IMR-90 (cell line): ENCODE data around the gene HACD4. TPM values are rescaled to one million over a fixed set of nuclear protein-coding genes. Genes with fewer than 3 reads are reported as not detected.
A peak's percentile ranks its signal among the peaks of the same experiment; 100 is the strongest.

Experiments used
- ATAC-seq: fragments of 200-7000 bp; cut with Tn5 transposase; 2 replicates; pipeline ENCODE4 v1.9.1; 2020; ENCODE audit warnings: low read depth, mild to moderate bottlenecking, moderate library complexity
- BruUV-seq: library from RNA; stranded (reverse); fragments of 400-500 nt; replicated peaks from 2 replicates; lab custom pipeline; 2021; lab: Mats Ljungman, UMichigan
- CTCF ChIA-PET: fragments of 300-600 bp; formaldehyde crosslinking; extraction: SDS; loops from one replicate; lab custom pipeline; 2021; ENCODE audit warnings: antibody characterized with exemption; lab: Yijun Ruan, JAX
- POLR2A ChIA-PET: fragments of 300-600 bp; sonication (Branson Sonifier 250); formaldehyde crosslinking; loops from one replicate; lab custom pipeline; 2022; ENCODE audit warnings: antibody characterized with exemption; ENCODE audit not compliant: unreplicated experiment; lab: Charles Lee
- DNase-seq: peaks from one replicate; pipeline ENCODE4 v3.0.0; 2013
- H2AFZ ChIP-seq: replicated peaks from 2 replicates; pipeline ENCODE3; 2013; ENCODE audit warnings: low read length, mild to moderate bottlenecking; ENCODE audit not compliant: poor library complexity
- H2AK5ac ChIP-seq: 2 replicates; pipeline ENCODE4 v1.6.1; 2013; ENCODE audit warnings: low read depth, low read length, inconsistent platforms
- H2AK9ac ChIP-seq: replicated peaks from 2 replicates; pipeline ENCODE3; 2013; ENCODE audit warnings: mild to moderate bottlenecking, low read depth, low read length, moderate library complexity; ENCODE audit not compliant: poor library complexity
- H2BK120ac ChIP-seq: 2 replicates; pipeline ENCODE4 v1.6.1; 2013; ENCODE audit warnings: low read depth, low read length, inconsistent platforms
- H2BK15ac ChIP-seq: 3 replicates; pipeline ENCODE4 v1.6.1; 2013; ENCODE audit warnings: low read depth, low read length, inconsistent platforms
- H2BK20ac ChIP-seq: 2 replicates; pipeline ENCODE4 v1.6.1; 2013; ENCODE audit warnings: low read depth, mild to moderate bottlenecking, inconsistent platforms, low read length, moderate library complexity
- H2BK5ac ChIP-seq: 2 replicates; pipeline ENCODE4 v1.6.1; 2013; ENCODE audit warnings: mild to moderate bottlenecking, low read depth, low read length, inconsistent platforms; ENCODE audit not compliant: poor library complexity, severe bottlenecking
- H3K14ac ChIP-seq: replicated peaks from 2 replicates; pipeline ENCODE4 v1.6.1; 2013; ENCODE audit warnings: low read depth, low read length, inconsistent platforms
- H3K18ac ChIP-seq: 2 replicates; pipeline ENCODE4 v1.6.1; 2013; ENCODE audit warnings: low read depth, low read length, control low read depth
- H3K23ac ChIP-seq: 2 replicates; pipeline ENCODE4 v1.6.1; 2013; ENCODE audit warnings: low read depth, low read length, inconsistent platforms
- H3K27ac ChIP-seq: 2 replicates; pipeline ENCODE4 v1.5.1; 2013; ENCODE audit warnings: mild to moderate bottlenecking, control low read depth, low read length; ENCODE audit not compliant: insufficient read depth
- H3K27me3 ChIP-seq: 2 replicates; pipeline ENCODE4 v1.6.1; 2013; ENCODE audit warnings: low read length; ENCODE audit not compliant: control insufficient read depth, insufficient read depth
- H3K36me3 ChIP-seq: 2 replicates; pipeline ENCODE4 v1.6.1; 2013; ENCODE audit warnings: low read length, mixed read lengths; ENCODE audit not compliant: control insufficient read depth, insufficient read depth
- H3K4ac ChIP-seq: 2 replicates; pipeline ENCODE4 v1.6.1; 2013; ENCODE audit warnings: low read depth, low read length, inconsistent platforms
- H3K4me1 ChIP-seq: 2 replicates; pipeline ENCODE4 v1.6.1; 2013; ENCODE audit warnings: low read length, mixed read lengths; ENCODE audit not compliant: control insufficient read depth, insufficient read depth
- H3K4me2 ChIP-seq: 2 replicates; pipeline ENCODE4 v1.6.1; 2013; ENCODE audit warnings: low read depth, mild to moderate bottlenecking, control low read depth, low read length, moderate library complexity
- H3K4me3 ChIP-seq: 2 replicates; pipeline ENCODE4 v1.5.1; 2013; ENCODE audit warnings: low read depth, mild to moderate bottlenecking, control low read depth, low read length, moderate library complexity; ENCODE audit not compliant: insufficient read depth
- H3K56ac ChIP-seq: 2 replicates; pipeline ENCODE4 v1.6.1; 2013; ENCODE audit warnings: low read length, inconsistent platforms; ENCODE audit not compliant: insufficient read depth; ENCODE audit errors: extremely low read depth
- H3K79me1 ChIP-seq, 2 experiments: 2 replicates each; pipeline ENCODE4 v1.6.1; 2013; ENCODE audit warnings: low read length in 2 of 2, inconsistent platforms in 1 of 2, low read depth in 1 of 2
- H3K9ac ChIP-seq: 2 replicates; pipeline ENCODE4 v1.6.1; 2013; ENCODE audit warnings: low read depth, low read length, control low read depth
- H3K9me1 ChIP-seq: 2 replicates; pipeline ENCODE4 v1.6.1; 2013; ENCODE audit warnings: low read length, inconsistent platforms; ENCODE audit not compliant: insufficient read depth
- H3K9me3 ChIP-seq: 2 replicates; pipeline ENCODE4 v1.6.1; 2013; ENCODE audit warnings: low read length; ENCODE audit not compliant: control insufficient read depth, insufficient read depth
- H4K20me1 ChIP-seq: 2 replicates; pipeline ENCODE4 v1.6.1; 2013; ENCODE audit warnings: low read length, inconsistent platforms; ENCODE audit not compliant: insufficient read depth
- H4K5ac ChIP-seq: 2 replicates; pipeline ENCODE4 v1.6.1; 2013; ENCODE audit warnings: mild to moderate bottlenecking, low read depth, low read length, control low read depth
- H4K8ac ChIP-seq, 2 experiments: 2 replicates each; pipeline ENCODE4 v1.6.1; 2013; ENCODE audit warnings: low read depth in 2 of 2, low read length in 2 of 2, control low read depth in 1 of 2, inconsistent platforms in 1 of 2
- H4K91ac ChIP-seq: 2 replicates; pipeline ENCODE4 v1.6.1; 2013; ENCODE audit warnings: low read depth, low read length, inconsistent platforms; ENCODE audit not compliant: insufficient read depth
- BHLHE40 ChIP-seq: fragments of 150-350 bp; IDR thresholded peaks from 2 replicates; pipeline ENCODE4 v1.6.1; 2016; ENCODE audit warnings: mild to moderate bottlenecking, low read depth, low read length
- CEBPB ChIP-seq: IDR thresholded peaks from 2 replicates; pipeline ENCODE4 v1.6.1; 2012; ENCODE audit warnings: low read depth, low read length, improper control_type of control experiment
- FOS ChIP-seq: fragments of 150-350 bp; IDR thresholded peaks from 2 replicates; pipeline ENCODE4 v1.6.1; 2016; ENCODE audit warnings: low read depth, low read length
- MAFK ChIP-seq: IDR thresholded peaks from 2 replicates; pipeline ENCODE4 v1.6.1; 2012; ENCODE audit warnings: low read depth, low read length, improper control_type of control experiment
- MAZ ChIP-seq: IDR thresholded peaks from 2 replicates; pipeline ENCODE4 v1.6.1; 2012; ENCODE audit warnings: low read depth, mild to moderate bottlenecking, low read length, improper control_type of control experiment, moderate library complexity, borderline replicate concordance
- MXI1 ChIP-seq: IDR thresholded peaks from 2 replicates; pipeline ENCODE4 v1.6.1; 2012; ENCODE audit warnings: low read depth, mild to moderate bottlenecking, low read length, moderate library complexity, borderline replicate concordance
- NFE2L2 ChIP-seq: fragments of 150-350 bp; IDR thresholded peaks from 2 replicates; pipeline ENCODE4 v1.6.1; 2016; ENCODE audit warnings: low read depth, mild to moderate bottlenecking, low read length
- POLR2A ChIP-seq: IDR thresholded peaks from 2 replicates; pipeline ENCODE4 v1.6.1; 2012; ENCODE audit warnings: mild to moderate bottlenecking, low read depth, low read length
- RAD21 ChIP-seq: IDR thresholded peaks from 2 replicates; pipeline ENCODE4 v1.6.1; 2012; ENCODE audit warnings: low read length, improper control_type of control experiment
- RCOR1 ChIP-seq: IDR thresholded peaks from 2 replicates; pipeline ENCODE4 v1.6.1; 2012; ENCODE audit warnings: mild to moderate bottlenecking, low read length, improper control_type of control experiment; ENCODE audit not compliant: insufficient replicate concordance
- RFX5 ChIP-seq: IDR thresholded peaks from 2 replicates; pipeline ENCODE4 v1.8.0; 2012; ENCODE audit warnings: low read depth, mild to moderate bottlenecking, low read length, moderate library complexity
- SMC3 ChIP-seq: fragments of 150-350 bp; IDR thresholded peaks from 2 replicates; pipeline ENCODE4 v1.6.1; 2016; ENCODE audit warnings: low read depth, mild to moderate bottlenecking, antibody characterized with exemption, low read length, moderate library complexity
- WGBS, 2 experiments: methylation state at CpG; one replicate each; pipeline versions ENCODE4 v1.1.5 to v1.1.7; 2013; ENCODE audit warnings: missing lambda C conversion rate in 2 of 2; ENCODE audit not compliant: insufficient read length in 1 of 2; ENCODE audit errors: extremely low coverage in 2 of 2; 5-methylcytosine and 5-hydroxymethylcytosine counted together
- dilution Hi-C: fragments of 300-500 bp; cut with HindIII; formaldehyde crosslinking; loops from one replicate; pipeline ENCODE4 v1.14.3; 2018; ENCODE audit warnings: low sequenced_read_pairs; ENCODE audit not compliant: unreplicated experiment
- in situ Hi-C: fragments of 300-500 bp; cut with MboI; formaldehyde crosslinking; loops from 3 replicates; pipeline ENCODE4 v1.14.3; 2019; ENCODE audit warnings: low sequenced_read_pairs, inconsistent platforms, mixed read lengths
- intact Hi-C: fragments of 100-400 bp; cut with micrococcal nuclease; formaldehyde crosslinking; loops from 2 replicates; pipeline ENCODE4 v1.10.0; 2022
- polyA plus RNA-seq, 3 experiments: library from polyadenylated mRNA; depleted of rRNA; stranded (reverse); fragments of >200 nt; gene quantifications; 2 replicates each; pipeline ENCODE4 v1.2.3, GENCODE V29; 2012; ENCODE audit warnings: low replicate concordance in 1 of 3
- total RNA-seq: library from RNA; depleted of rRNA; stranded (reverse); fragments of >200 nt; gene quantifications from 2 replicates; pipeline ENCODE4 v1.2.3, GENCODE V29; 2012
- TF ChIP-seq, protein P1 (sequence below): fragments of 150-350 bp; IDR thresholded peaks from 2 replicates; pipeline ENCODE4 v1.6.1; 2017; ENCODE audit warnings: mild to moderate bottlenecking, antibody characterized with exemption, low read length, low read depth
- TF ChIP-seq, protein P2 (sequence below): fragments of 150-350 bp; IDR thresholded peaks from 2 replicates; pipeline ENCODE4 v1.6.1; 2016; ENCODE audit warnings: low read depth, mild to moderate bottlenecking, low read length, moderate library complexity, borderline replicate concordance
- TF ChIP-seq, protein P3 (sequence below): conservative IDR thresholded peaks from 2 replicates; pipeline ENCODE4 v1.5.1; 2012; ENCODE audit warnings: mild to moderate bottlenecking, low read depth, low read length, improper control_type of control experiment

The HACD4 gene
- total and polyA plus RNA-seq, 2 of the 4 experiments (the other 2 are of a cell fraction): 1.9 to 2.2 TPM

DNA sequence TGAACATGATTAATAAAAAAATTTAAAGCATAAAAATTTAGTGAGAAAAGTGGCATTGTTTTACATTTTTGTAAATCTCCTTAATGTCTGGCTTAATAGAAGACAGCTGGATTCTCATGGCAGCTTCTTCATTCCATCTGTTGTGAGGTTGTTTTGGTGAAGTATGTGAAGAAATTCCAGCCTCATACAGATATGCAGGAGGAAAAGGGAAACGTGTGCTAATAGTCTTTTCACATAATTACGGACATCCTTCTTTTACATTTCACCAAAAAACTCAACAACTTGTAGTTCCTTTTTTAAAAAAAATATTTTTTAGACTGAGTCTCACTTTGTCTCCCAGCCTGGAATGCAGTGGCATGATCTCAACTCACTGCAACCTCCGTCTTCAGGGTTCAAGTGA lies 46.9 kb downstream of the HACD4 start:
- DNase-seq: peak; percentile 41
- POLR2A ChIA-PET: no interaction called here
- no peak overlapping the region for H3K4ac ChIP-seq

More for the DNA sequence above, 46.9 kb downstream of the HACD4 start:
- 100% methylated on average over 1 of the region's 3 CpGs; no CpG with 5 or more reads in 1 of the 2 experiments for WGBS, 2 experiments
- no peak for ATAC-seq
- Histone ChIP-seq H3K14ac (no peak overlapping the region), H2BK15ac (no peak overlapping the region), H4K8ac (peak overlapping the region in 1 of 2 experiments; percentile 24; a peak in 1 of 4 replicates), H3K4me3 (no peak overlapping the region), H2BK120ac (no peak overlapping the region), H2AFZ (no peak overlapping the region), H3K23ac (no peak overlapping the region), H3K9me3 (no peaks in the 10 kb centered on the region), H2AK9ac (no peak overlapping the region), H3K79me1 (0 out of 4 replicates have a peak, but pooled peaks cover 0 to 3% of the 10 kb centered on the region in 2 experiments), H3K27me3 (no peaks in the 10 kb centered on the region), H3K4me2 (no peak overlapping the region; the same call in 1 of the 2 replicates), H3K9me1 (0 out of 2 replicates have a peak, but pooled peaks cover 2% of the 10 kb centered on the region), H3K4me1 (peaks cover 20% of the 10 kb centered on the region), H2BK20ac (no peak overlapping the region), H4K20me1 (peaks cover 4% of the 10 kb centered on the region), H3K9ac (no peak overlapping the region), H4K91ac (no peak overlapping the region; the same call in 1 of the 2 replicates), H3K36me3 (no peaks in the 10 kb centered on the region), H3K18ac (peak overlapping the region; percentile 53; the same call in 1 of the 2 replicates), H4K5ac (no peak overlapping the region), H2BK5ac (no peak overlapping the region), H3K27ac (peak overlapping the region; percentile 57; the same call in 1 of the 2 replicates), H3K56ac (no peak overlapping the region), H2AK5ac (no peak overlapping the region)
- no TSS peak for BruUV-seq
- CTCF ChIA-PET: interaction anchor here (1.4 kb wide), 1 partner anchor 126 kb away, joined by 4 read pairs; no protein-coding TSS in a partner anchor
- dilution Hi-C loops (no loop called here), intact Hi-C loops (loop anchor here (5.0 kb wide), 2 partner anchors 362 to 417 kb away; partner anchors contain the start of gene MLLT3), in situ Hi-C loops (no loop called here)
- TF ChIP-seq, protein P1, sequence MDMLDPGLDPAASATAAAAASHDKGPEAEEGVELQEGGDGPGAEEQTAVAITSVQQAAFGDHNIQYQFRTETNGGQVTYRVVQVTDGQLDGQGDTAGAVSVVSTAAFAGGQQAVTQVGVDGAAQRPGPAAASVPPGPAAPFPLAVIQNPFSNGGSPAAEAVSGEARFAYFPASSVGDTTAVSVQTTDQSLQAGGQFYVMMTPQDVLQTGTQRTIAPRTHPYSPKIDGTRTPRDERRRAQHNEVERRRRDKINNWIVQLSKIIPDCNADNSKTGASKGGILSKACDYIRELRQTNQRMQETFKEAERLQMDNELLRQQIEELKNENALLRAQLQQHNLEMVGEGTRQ: no peak
- TF ChIP-seq RFX5: no peak
- TF ChIP-seq, protein P2, sequence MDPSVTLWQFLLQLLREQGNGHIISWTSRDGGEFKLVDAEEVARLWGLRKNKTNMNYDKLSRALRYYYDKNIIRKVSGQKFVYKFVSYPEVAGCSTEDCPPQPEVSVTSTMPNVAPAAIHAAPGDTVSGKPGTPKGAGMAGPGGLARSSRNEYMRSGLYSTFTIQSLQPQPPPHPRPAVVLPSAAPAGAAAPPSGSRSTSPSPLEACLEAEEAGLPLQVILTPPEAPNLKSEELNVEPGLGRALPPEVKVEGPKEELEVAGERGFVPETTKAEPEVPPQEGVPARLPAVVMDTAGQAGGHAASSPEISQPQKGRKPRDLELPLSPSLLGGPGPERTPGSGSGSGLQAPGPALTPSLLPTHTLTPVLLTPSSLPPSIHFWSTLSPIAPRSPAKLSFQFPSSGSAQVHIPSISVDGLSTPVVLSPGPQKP: no peak
- TF ChIP-seq POLR2A: no peak
- no peak for TF ChIP-seq NFE2L2
- TF ChIP-seq MAZ: no peak
- TF ChIP-seq RCOR1: no peak
- TF ChIP-seq SMC3: no peak
- no peak for TF ChIP-seq CEBPB
- TF ChIP-seq MXI1: no peak
- TF ChIP-seq RAD21: no peak
- no peak for TF ChIP-seq BHLHE40
- no peak for TF ChIP-seq MAFK
- TF ChIP-seq, protein P3, sequence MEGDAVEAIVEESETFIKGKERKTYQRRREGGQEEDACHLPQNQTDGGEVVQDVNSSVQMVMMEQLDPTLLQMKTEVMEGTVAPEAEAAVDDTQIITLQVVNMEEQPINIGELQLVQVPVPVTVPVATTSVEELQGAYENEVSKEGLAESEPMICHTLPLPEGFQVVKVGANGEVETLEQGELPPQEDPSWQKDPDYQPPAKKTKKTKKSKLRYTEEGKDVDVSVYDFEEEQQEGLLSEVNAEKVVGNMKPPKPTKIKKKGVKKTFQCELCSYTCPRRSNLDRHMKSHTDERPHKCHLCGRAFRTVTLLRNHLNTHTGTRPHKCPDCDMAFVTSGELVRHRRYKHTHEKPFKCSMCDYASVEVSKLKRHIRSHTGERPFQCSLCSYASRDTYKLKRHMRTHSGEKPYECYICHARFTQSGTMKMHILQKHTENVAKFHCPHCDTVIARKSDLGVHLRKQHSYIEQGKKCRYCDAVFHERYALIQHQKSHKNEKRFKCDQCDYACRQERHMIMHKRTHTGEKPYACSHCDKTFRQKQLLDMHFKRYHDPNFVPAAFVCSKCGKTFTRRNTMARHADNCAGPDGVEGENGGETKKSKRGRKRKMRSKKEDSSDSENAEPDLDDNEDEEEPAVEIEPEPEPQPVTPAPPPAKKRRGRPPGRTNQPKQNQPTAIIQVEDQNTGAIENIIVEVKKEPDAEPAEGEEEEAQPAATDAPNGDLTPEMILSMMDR: no peak
- no peak for TF ChIP-seq FOS
